ENCODE measurements around the gene ITGB7. TPM values are rescaled to one million over a fixed set of nuclear protein-coding genes. Genes with fewer than 3 reads are reported as not detected.

ITGB7 gene
- total and polyA plus RNA-seq, 12 donors, result 0.33 to 7.4 (median 3.7) TPM

DNA sequence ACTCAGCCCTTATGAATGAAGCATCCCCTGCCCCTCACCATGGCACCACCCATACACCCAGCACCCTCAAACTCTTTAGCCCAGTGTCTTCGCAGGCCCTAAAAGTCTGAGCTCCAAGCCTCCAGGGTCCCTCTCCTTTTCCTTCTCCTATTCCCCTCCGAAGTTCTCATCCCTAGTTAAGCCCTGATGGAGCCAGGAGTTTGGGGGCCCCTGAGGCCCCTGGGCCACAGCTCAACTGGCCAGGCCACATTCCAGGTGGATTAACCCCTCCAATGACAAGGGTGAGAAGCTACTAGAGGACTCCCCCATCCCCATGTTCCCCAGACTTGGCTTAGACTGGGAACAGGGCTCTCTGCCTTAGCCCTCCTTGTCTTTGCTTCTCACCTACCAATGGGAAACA, 22.4 kb upstream of the ITGB7 start:
- Histone ChIP-seq H3K36me3 (replicated peaks in 1 of 2) (no peaks in the 10 kb centered on the region), H3K27ac (no peak overlapping the region), H3K4me3 (no peak overlapping the region), H3K4me1 (replicated peaks in 1 of 2) (peaks cover 14 to 25% of the 10 kb centered on the region in 2 donors), H3K27me3 (no peaks in the 10 kb centered on the region), H3K9me3 (replicated peaks in 1 of 3) (no peaks in the 10 kb centered on the region)
- WGBS, 4 donors, result 88 to 96% (median 92%) methylated on average over 2 of the region's 2 CpGs
- no peak for TF ChIP-seq POLR2A (IDR thresholded peaks at IDR 0.05)
- no peak for TF ChIP-seq CTCF (IDR thresholded peaks at IDR 0.05)
- intact Hi-C loops (cut with DNase I), result no loop called here
- no peak for DNase-seq

DNA sequence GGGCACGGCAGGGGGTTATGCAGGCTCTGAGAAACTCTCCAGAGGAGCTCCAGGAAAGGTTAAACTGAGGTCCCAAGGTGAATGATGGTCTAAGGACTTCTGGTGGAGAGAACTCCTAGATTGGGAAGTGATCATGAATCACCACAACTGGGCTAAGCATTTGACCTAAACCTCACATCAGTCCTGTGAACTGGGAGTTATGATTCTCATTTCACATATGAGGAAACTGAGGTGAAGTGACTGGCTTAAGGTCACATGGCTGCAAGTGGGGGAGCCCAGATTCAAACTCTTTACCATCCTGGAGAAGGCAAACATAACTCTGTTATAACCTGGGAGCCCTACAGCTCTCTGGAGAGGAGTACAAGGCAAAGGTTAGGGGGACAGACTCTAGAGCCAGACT, 20.8 kb upstream of the ITGB7 start:
- intact Hi-C loops (cut with DNase I), result no loop called here

GRCh38 chr12:53227341-53227740, 20.3 kb upstream of the ITGB7 start:
- 95 to 98% (median 97%) methylated on average over 4 to 11 of the region's 11 CpGs for WGBS, 4 donors
- H3K27me3 ChIP-seq, result no peaks in the 10 kb centered on the region
- no peak overlapping the region for H3K27ac ChIP-seq
- intact Hi-C loops (cut with DNase I), result no loop called here
- H3K36me3 ChIP-seq (replicated peaks in 1 of 2), result no peaks in the 10 kb centered on the region
- no peak for TF ChIP-seq POLR2A (IDR thresholded peaks at IDR 0.05)
- no peak for TF ChIP-seq CTCF (IDR thresholded peaks at IDR 0.05)
- no peaks in the 10 kb centered on the region for H3K9me3 ChIP-seq (replicated peaks in 1 of 3)
- H3K4me1 ChIP-seq (replicated peaks in 1 of 2), result peaks cover 8 to 36% of the 10 kb centered on the region in 2 donors
- no peak for DNase-seq
- H3K4me3 ChIP-seq, result no peak overlapping the region

More for the DNA sequence above, 20.8 kb upstream of the ITGB7 start:
- 86 to 100% (median 87%) methylated on average over 1 of the region's 1 CpG for WGBS, 4 donors
- Histone ChIP-seq H3K27me3 (no peaks in the 10 kb centered on the region), H3K36me3 (replicated peaks in 1 of 2) (no peaks in the 10 kb centered on the region), H3K27ac (no peak overlapping the region), H3K4me1 (replicated peaks in 1 of 2) (peaks cover 10 to 36% of the 10 kb centered on the region in 2 donors), H3K9me3 (replicated peaks in 1 of 3) (no peaks in the 10 kb centered on the region), H3K4me3 (no peak overlapping the region)
- TF ChIP-seq POLR2A (IDR thresholded peaks at IDR 0.05) (no peak), CTCF (IDR thresholded peaks at IDR 0.05) (no peak)
- DNase-seq, result no peak

DNA sequence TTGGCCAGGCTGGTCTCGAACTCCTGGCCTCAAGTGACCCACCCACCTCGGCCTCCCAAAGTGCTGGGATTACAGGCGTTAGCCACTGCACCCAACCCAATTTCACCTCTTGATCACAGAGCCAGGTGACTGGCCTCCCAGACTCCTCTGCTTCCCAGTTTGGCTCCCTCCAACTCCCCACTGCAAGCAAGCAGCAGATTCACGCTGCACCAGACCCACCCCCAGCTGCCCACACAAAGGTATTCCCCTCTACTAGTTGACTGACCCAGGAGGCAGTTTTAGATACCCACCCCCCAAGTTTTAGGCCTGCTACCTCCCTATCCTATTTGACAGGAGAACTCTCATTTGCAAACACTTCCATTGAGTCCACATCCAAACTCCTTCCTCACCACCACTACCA, 19.8 kb upstream of the ITGB7 start:
- WGBS, 4 donors, result 93 to 100% (median 95%) methylated on average over 2 to 4 of the region's 4 CpGs
- Histone ChIP-seq H3K9me3 (replicated peaks in 1 of 3) (no peaks in the 10 kb centered on the region), H3K36me3 (replicated peaks in 1 of 2) (no peaks in the 10 kb centered on the region), H3K4me1 (replicated peaks in 1 of 2) (peaks cover 12 to 41% of the 10 kb centered on the region in 2 donors), H3K27ac (no peak overlapping the region), H3K27me3 (no peaks in the 10 kb centered on the region), H3K4me3 (no peak overlapping the region)
- intact Hi-C loops (cut with DNase I), result no loop called here
- no peak for DNase-seq
- no peak for TF ChIP-seq POLR2A (IDR thresholded peaks at IDR 0.05)
- TF ChIP-seq CTCF (IDR thresholded peaks at IDR 0.05), result no peak

Measured in adrenal gland (tissue), 12 donors.